Endothelial cell of umbilical vein (primary cell): ENCODE data around the gene CRACR2A. TPM values are rescaled to one million over a fixed set of nuclear protein-coding genes. Genes with fewer than 3 reads are reported as not detected.

ENCODE experiments used
- BruUV-seq: library from RNA; stranded (reverse); fragments of 400-500 nt; replicated peaks from 2 replicates; lab custom pipeline; 2021; lab: Mats Ljungman, UMichigan
- CTCF ChIA-PET: fragments of 300-600, 350-600 bp; sonication (Branson Sonifier 250); formaldehyde crosslinking; loops from one replicate; lab custom pipeline; 2021; ENCODE audit warnings: antibody characterized with exemption, inconsistent platforms; lab: Charles Lee
- POLR2A ChIA-PET: fragments of 300-600, 350-600 bp; sonication (Branson Sonifier 250); formaldehyde crosslinking; loops from one replicate; lab custom pipeline; 2021; ENCODE audit warnings: antibody characterized with exemption, inconsistent platforms; lab: Charles Lee
- DNase-seq: peaks from one replicate; pipeline ENCODE4 v3.0.0-alpha.2; 2011; ENCODE audit warnings: low read depth, low spot score
- FAIRE-seq: peaks from 2 replicates; lab custom pipeline; 2011; peaks lifted over from hg19 to GRCh38; lab: Jason Lieb, UNC
- H2AFZ ChIP-seq: 2 replicates; pipeline ENCODE4 v1.6.0; 2012; ENCODE audit warnings: low read depth, low read length, control low read depth, inconsistent platforms
- H3K27ac ChIP-seq: 2 replicates; pipeline ENCODE4 v1.5.1; 2011; ENCODE audit warnings: low read depth, mild to moderate bottlenecking, control low read depth, low read length, moderate library complexity; ENCODE audit not compliant: insufficient read depth
- H3K27me3 ChIP-seq, 2 experiments: 2 replicates each; pipeline versions ENCODE4 v1.6.0 to v1.6.1; 2011; ENCODE audit warnings: low read length in 2 of 2, mixed read lengths in 1 of 2; ENCODE audit not compliant: control insufficient read depth in 2 of 2, insufficient read depth in 2 of 2
- H3K36me3 ChIP-seq, 2 experiments: 2 replicates in 1 of 2; 3 replicates in 1 of 2; pipeline ENCODE4 v1.5.1; 2011; ENCODE audit warnings: low read length in 2 of 2, mild to moderate bottlenecking in 1 of 2, moderate library complexity in 1 of 2; ENCODE audit not compliant: control insufficient read depth in 2 of 2, insufficient read depth in 2 of 2; ENCODE audit errors: extremely low read depth in 1 of 2
- H3K4me1 ChIP-seq: 3 replicates; pipeline ENCODE4 v1.5.1; 2011; ENCODE audit warnings: mild to moderate bottlenecking, low read length; ENCODE audit not compliant: control insufficient read depth, insufficient read depth; ENCODE audit errors: extremely low read depth
- H3K4me2 ChIP-seq: 2 replicates; pipeline ENCODE4 v1.6.1; 2011; ENCODE audit warnings: low read length, control low read depth, mixed read lengths; ENCODE audit not compliant: insufficient read depth
- H3K4me3 ChIP-seq, 3 experiments: fragments of 200-600 bp in 1 of 3; sonication (generic), shearing (Covaris generic) in 1 of 3; replicated peaks in 1 of 3; 2 replicates each; pipeline ENCODE4 v1.5.1; 2011 to 2016; ENCODE audit warnings: control low read depth in 3 of 3, low read length in 3 of 3, mild to moderate bottlenecking in 2 of 3, inconsistent platforms in 1 of 3, low read depth in 1 of 3, moderate library complexity in 1 of 3; ENCODE audit not compliant: insufficient read depth in 1 of 3
- H3K79me2 ChIP-seq: 2 replicates; pipeline ENCODE4 v1.6.0; 2012; ENCODE audit warnings: low read length, inconsistent platforms; ENCODE audit not compliant: control insufficient read depth, insufficient read depth
- H3K9ac ChIP-seq: replicated peaks from 2 replicates; pipeline ENCODE3; 2011; ENCODE audit warnings: low read length, control low read depth; ENCODE audit not compliant: insufficient read depth; ENCODE audit errors: extremely low read depth
- H3K9me1 ChIP-seq: replicated peaks from 3 replicates; pipeline ENCODE4 v1.6.0; 2011; ENCODE audit warnings: mild to moderate bottlenecking, low read length; ENCODE audit not compliant: control insufficient read depth, insufficient read depth; ENCODE audit errors: extremely low read depth
- H3K9me3 ChIP-seq: replicated peaks from 2 replicates; pipeline ENCODE4 v1.5.1; 2012; ENCODE audit warnings: low read length, inconsistent platforms; ENCODE audit not compliant: control insufficient read depth, insufficient read depth
- H4K20me1 ChIP-seq: replicated peaks from 2 replicates; pipeline ENCODE3; 2011; ENCODE audit warnings: mild to moderate bottlenecking, low read length; ENCODE audit not compliant: control insufficient read depth, insufficient read depth; ENCODE audit errors: extremely low read depth
- CTCF ChIP-seq, 2 donors: IDR thresholded peaks; 1 replicate in 1 of 2; 2 replicates in 1 of 2; pipeline ENCODE4 v1.5.1; 2011; ENCODE audit warnings: low read length in 2 of 2, mild to moderate bottlenecking in 2 of 2, moderate library complexity in 2 of 2, control low read depth in 1 of 2, inconsistent platforms in 1 of 2, low read depth in 1 of 2; ENCODE audit not compliant: insufficient read depth in 1 of 2; ENCODE audit errors: extremely low read depth in 1 of 2
- EZH2 ChIP-seq: IDR thresholded peaks from 2 replicates; pipeline ENCODE4 v1.6.1; 2012; ENCODE audit warnings: borderline replicate concordance, low read depth, mild to moderate bottlenecking, moderate library complexity, low read length, inconsistent platforms; ENCODE audit not compliant: severe bottlenecking
- FOS ChIP-seq: IDR thresholded peaks from 2 replicates; pipeline ENCODE4 v1.6.1; 2011; ENCODE audit warnings: mild to moderate bottlenecking, low read length, moderate library complexity, borderline replicate concordance; ENCODE audit not compliant: insufficient read depth
- GATA2 ChIP-seq: IDR thresholded peaks from 2 replicates; pipeline ENCODE4 v1.7.0; 2011; ENCODE audit warnings: low read depth, mild to moderate bottlenecking, moderate library complexity, mixed read lengths, low read length; ENCODE audit not compliant: insufficient read length, insufficient read depth
- JUN ChIP-seq: IDR thresholded peaks from 2 replicates; pipeline ENCODE4 v1.6.1; 2011; ENCODE audit warnings: borderline replicate concordance, low read depth; ENCODE audit not compliant: insufficient read length, insufficient read depth
- MAX ChIP-seq: IDR thresholded peaks from 2 replicates; pipeline ENCODE4 v1.6.1; 2011; ENCODE audit not compliant: insufficient read depth, insufficient read length
- MYC ChIP-seq: IDR thresholded peaks from one replicate; pipeline ENCODE4 v1.6.1; 2011; ENCODE audit warnings: mild to moderate bottlenecking, low read depth, low read length
- POLR2A ChIP-seq: IDR thresholded peaks from 2 replicates; pipeline ENCODE4 v1.6.1; 2012; ENCODE audit warnings: low read depth, mild to moderate bottlenecking, control low read depth, low read length
- POLR2AphosphoS5 ChIP-seq: IDR thresholded peaks from 2 replicates; pipeline ENCODE4 v1.6.1; 2012; ENCODE audit warnings: low read depth, mild to moderate bottlenecking, control low read depth, low read length, moderate library complexity; ENCODE audit not compliant: insufficient read depth
- dilution Hi-C: fragments of 300-500 bp; cut with MboI; formaldehyde crosslinking; loops from one replicate; pipeline ENCODE4 v1.15.0; 2019; ENCODE audit warnings: low sequenced_read_pairs; ENCODE audit not compliant: extremely low pct_ligation_motif_present
- intact Hi-C: fragments of 100-400 bp; cut with micrococcal nuclease; formaldehyde crosslinking; loops from one replicate; pipeline ENCODE4 v1.10.0; 2022
- polyA plus RNA-seq, 4 experiments: library from polyadenylated mRNA; depleted of rRNA in 3 of 4; stranded (reverse) in 3 of 4; unstranded in 1 of 4; fragments of >200 nt; gene quantifications; 2 replicates each; pipeline versions ENCODE4 v1.2.1 to v1.2.3, GENCODE V29; 2011 to 2012; ENCODE audit warnings: missing spikeins in 1 of 4
- total RNA-seq: library from RNA; stranded (reverse); gene quantifications from 2 replicates; pipeline ENCODE4 v1.2.3, GENCODE V29; 2021

The CRACR2A gene
- total and polyA plus RNA-seq, 2 donors (not counting 3 experiments of a cell fraction or from before 2014, with no cell fraction given) = 4.4 to 15.9 TPM

- Histone ChIP-seq H3K4me3 (no peak overlapping the region), H3K4me2 (no peak overlapping the region), H3K27ac (no peak overlapping the region), H4K20me1 (no peaks in the 10 kb centered on the region), H3K79me2 (no peaks in the 10 kb centered on the region), H3K27me3 (peaks cover 0 to 3% of the 10 kb centered on the region in 2 experiments), H2AFZ (no peak overlapping the region), H3K9me1 (no peaks in the 10 kb centered on the region), H3K36me3 (no peaks in the 10 kb centered on the region), H3K9me3 (no peaks in the 10 kb centered on the region), H3K4me1 (no peaks in the 10 kb centered on the region), H3K9ac (no peak overlapping the region)
- dilution Hi-C loops = no loop called here
- ChIA-PET CTCF (interaction anchor here (0.7 to 1.4 kb wide), 6 partner anchors 11 to 305 kb away, joined by 3 to 4 read pairs (median 4); partner anchors contain the start of gene CRACR2A), POLR2A (no interaction called here)
- FAIRE-seq = no peak
- no TSS peak for BruUV-seq
- TF ChIP-seq MAX (no peak), EZH2 (no peak), POLR2A (no peak), FOS (no peak), POLR2AphosphoS5 (no peak), CTCF (IDR thresholded peaks at IDR 0.05; ENCODE audit: extremely low read depth in 1 of 2, insufficient read depth in 1 of 2, low read depth in 1 of 2, low read length in 2 of 2) (no peak), JUN (no peak), MYC (no peak), GATA2 (no peak)
- peak; percentile 41 for DNase-seq
- intact Hi-C loops = no loop called here
Observed at GRCh38 chr12:3604748-3605586, 147.9 kb downstream of the CRACR2A start.
